OCI-LY3 (cell line): ENCODE data around the gene HPS1.

Source experiments
- CTCF ChIP-seq: fragments of 200-600, 300-600 bp; sonication (generic); IDR thresholded peaks from 2 replicates; pipeline ENCODE4 v1.5.1; 2014; ENCODE audit warnings: antibody characterized with exemption, low read length, low read depth
- EZH2phosphoT487 ChIP-seq: fragments of 200-600 bp; shearing (Covaris generic); IDR thresholded peaks from 2 replicates; pipeline ENCODE4 v1.6.1; 2018; ENCODE audit warnings: antibody characterized with exemption, mixed run types, low read depth

DNA sequence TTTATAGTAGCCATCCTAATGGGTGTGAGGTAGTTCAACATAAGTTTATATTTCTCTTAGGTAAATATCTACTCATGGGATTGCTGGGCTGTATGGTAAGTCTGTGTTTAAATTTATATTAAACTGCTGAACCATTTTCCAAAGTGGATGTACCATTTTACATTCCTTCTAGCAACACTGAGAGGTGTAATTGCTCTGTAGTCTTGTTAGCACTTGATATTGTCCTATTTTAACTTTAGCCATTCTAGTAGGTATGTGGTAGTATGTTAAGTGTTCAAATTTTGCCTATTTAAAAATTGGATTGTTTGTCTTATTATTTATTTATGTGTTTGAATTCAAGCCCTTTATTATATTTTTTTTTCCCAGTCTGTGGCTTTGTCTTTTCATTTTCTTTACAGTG is 2.6 kb upstream of the HPS1 start:
- no peak for TF ChIP-seq CTCF
- TF ChIP-seq EZH2phosphoT487 = no peak
